ENCODE results near the gene PCDHGB4.
"Not testable (repeated sequence)": the region's sequence is repeated elsewhere in the genome, so short reads cannot be mapped to it uniquely, and the experiment has no call there.

The PCDHGB4 gene

DNA sequence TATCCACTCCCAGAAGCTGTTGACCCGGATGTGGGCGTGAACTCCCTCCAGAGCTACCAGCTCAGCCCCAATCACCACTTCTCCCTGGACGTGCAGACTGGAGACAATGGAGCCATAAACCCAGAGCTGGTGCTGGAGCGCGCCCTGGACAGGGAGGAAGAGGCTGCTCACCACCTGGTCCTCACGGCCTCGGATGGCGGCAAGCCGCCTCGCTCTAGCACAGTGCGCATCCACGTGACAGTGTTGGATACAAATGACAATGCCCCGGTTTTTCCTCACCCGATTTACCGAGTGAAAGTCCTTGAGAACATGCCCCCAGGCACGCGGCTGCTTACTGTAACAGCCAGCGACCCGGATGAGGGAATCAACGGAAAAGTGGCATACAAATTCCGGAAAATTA lies 5.8 kb downstream of the PCDHGB4 start:
- Histone ChIP-seq H3K79me2 (ENCODE audit: control insufficient read depth, low read length) (peaks cover 7% of the 10 kb centered on the region), H3K9me3 (ENCODE audit: control insufficient read depth, insufficient read depth, low read length) (peaks cover 36% of the 10 kb centered on the region), H3K4me3 (ENCODE audit: low read length) (no peak overlapping the region), H3K9me2 (replicated peaks; ENCODE audit: control insufficient read depth, low read length) (no peaks in the 10 kb centered on the region), H3K36me3 (ENCODE audit: control insufficient read depth, low read length) (peaks cover 41% of the 10 kb centered on the region), H3F3A (ENCODE audit: control insufficient read depth, insufficient read depth) (peaks cover 2% of the 10 kb centered on the region; the same call in 1 of the 2 replicates), H3K27me3 (ENCODE audit: control insufficient read depth, low read length) (no peaks in the 10 kb centered on the region), H4K20me1 (ENCODE audit: control insufficient read depth, insufficient read depth, low read depth, low read length) (no peaks in the 10 kb centered on the region), H3K4me2 (ENCODE audit: low read length) (no peak overlapping the region), H3K4me1 (ENCODE audit: control insufficient read depth, low read length) (no peaks in the 10 kb centered on the region), H3K27ac (ENCODE audit: low read depth, low read length) (no peak overlapping the region)
- TF ChIP-seq EZH2phosphoT487 (IDR thresholded peaks at IDR 0.05; ENCODE audit: borderline replicate concordance, low read length) = no peak
- TF ChIP-seq, protein P1, sequence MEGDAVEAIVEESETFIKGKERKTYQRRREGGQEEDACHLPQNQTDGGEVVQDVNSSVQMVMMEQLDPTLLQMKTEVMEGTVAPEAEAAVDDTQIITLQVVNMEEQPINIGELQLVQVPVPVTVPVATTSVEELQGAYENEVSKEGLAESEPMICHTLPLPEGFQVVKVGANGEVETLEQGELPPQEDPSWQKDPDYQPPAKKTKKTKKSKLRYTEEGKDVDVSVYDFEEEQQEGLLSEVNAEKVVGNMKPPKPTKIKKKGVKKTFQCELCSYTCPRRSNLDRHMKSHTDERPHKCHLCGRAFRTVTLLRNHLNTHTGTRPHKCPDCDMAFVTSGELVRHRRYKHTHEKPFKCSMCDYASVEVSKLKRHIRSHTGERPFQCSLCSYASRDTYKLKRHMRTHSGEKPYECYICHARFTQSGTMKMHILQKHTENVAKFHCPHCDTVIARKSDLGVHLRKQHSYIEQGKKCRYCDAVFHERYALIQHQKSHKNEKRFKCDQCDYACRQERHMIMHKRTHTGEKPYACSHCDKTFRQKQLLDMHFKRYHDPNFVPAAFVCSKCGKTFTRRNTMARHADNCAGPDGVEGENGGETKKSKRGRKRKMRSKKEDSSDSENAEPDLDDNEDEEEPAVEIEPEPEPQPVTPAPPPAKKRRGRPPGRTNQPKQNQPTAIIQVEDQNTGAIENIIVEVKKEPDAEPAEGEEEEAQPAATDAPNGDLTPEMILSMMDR (IDR thresholded peaks at IDR 0.05; ENCODE audit: low read depth, low read length, poor library complexity, severe bottlenecking) = no peak

- not testable (repeated sequence) for H3K79me2 ChIP-seq (ENCODE audit: control insufficient read depth, low read length); H3K27ac ChIP-seq (ENCODE audit: low read depth, low read length); H3K4me2 ChIP-seq (ENCODE audit: low read length); H3K4me1 ChIP-seq (ENCODE audit: control insufficient read depth, low read length); H3F3A ChIP-seq (ENCODE audit: control insufficient read depth, insufficient read depth); H3K9me2 ChIP-seq (replicated peaks; ENCODE audit: control insufficient read depth, low read length); H3K27me3 ChIP-seq (ENCODE audit: control insufficient read depth, low read length); H4K20me1 ChIP-seq (ENCODE audit: control insufficient read depth, insufficient read depth, low read depth, low read length); H3K4me3 ChIP-seq (ENCODE audit: low read length)
- H3K36me3 ChIP-seq (ENCODE audit: control insufficient read depth, low read length) = peaks cover 41% of the 10 kb centered on the region
- peaks cover 34% of the 10 kb centered on the region for H3K9me3 ChIP-seq (ENCODE audit: control insufficient read depth, insufficient read depth, low read length)
Observed at GRCh38 chr5:141394401-141395187, 7.1 kb downstream of the PCDHGB4 start.

- H3K27ac ChIP-seq (ENCODE audit: low read depth, low read length); H3K4me1 ChIP-seq (ENCODE audit: control insufficient read depth, low read length); H3F3A ChIP-seq (ENCODE audit: control insufficient read depth, insufficient read depth); H3K9me2 ChIP-seq (replicated peaks; ENCODE audit: control insufficient read depth, low read length); H3K4me2 ChIP-seq (ENCODE audit: low read length); H4K20me1 ChIP-seq (ENCODE audit: control insufficient read depth, insufficient read depth, low read depth, low read length); H3K27me3 ChIP-seq (ENCODE audit: control insufficient read depth, low read length): not testable (repeated sequence)
- peak within 1 kb of the TSS; percentile 58 for H3K4me3 ChIP-seq (ENCODE audit: low read length)
- peaks cover 48% of the 10 kb centered on the region for H3K9me3 ChIP-seq (ENCODE audit: control insufficient read depth, insufficient read depth, low read length)
- peaks cover 16% of the 10 kb centered on the region for H3K79me2 ChIP-seq (ENCODE audit: control insufficient read depth, low read length)
- H3K36me3 ChIP-seq (ENCODE audit: control insufficient read depth, low read length) = peaks cover 41% of the 10 kb centered on the region
- TF ChIP-seq, protein P1 (IDR thresholded peaks at IDR 0.05; ENCODE audit: low read depth, low read length, poor library complexity, severe bottlenecking) = peak; percentile 43
Observed at GRCh38 chr5:141397756-141398551, 10.5 kb downstream of the PCDHGB4 start, which contains the start of gene PCDHGB5. TSS of gene PCDHGB5 (plus strand) at chr5:141397947. CDS start at chr5:141398128, 181 bp downstream.

DNA sequence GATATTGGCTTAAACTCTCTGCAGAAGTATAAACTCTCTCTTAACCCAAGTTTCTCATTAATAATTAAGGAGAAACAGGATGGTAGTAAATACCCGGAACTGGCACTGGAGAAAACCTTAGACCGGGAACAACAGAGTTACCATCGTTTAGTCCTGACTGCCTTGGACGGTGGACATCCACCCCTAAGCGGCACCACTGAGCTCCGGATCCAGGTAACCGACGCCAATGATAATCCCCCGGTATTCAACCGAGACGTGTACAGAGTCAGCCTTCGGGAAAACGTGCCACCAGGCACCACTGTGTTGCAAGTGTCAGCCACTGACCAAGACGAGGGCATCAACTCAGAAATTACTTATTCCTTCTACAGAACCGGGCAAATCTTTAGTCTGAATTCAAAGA lies 11.1 kb downstream of the PCDHGB4 start:
- Histone ChIP-seq H3F3A (ENCODE audit: control insufficient read depth, insufficient read depth) (no peaks in the 10 kb centered on the region; the same call in 1 of the 2 replicates), H3K4me3 (ENCODE audit: low read length) (peak overlapping the region; percentile 24; the same call in 1 of the 2 replicates), H3K36me3 (ENCODE audit: control insufficient read depth, low read length) (peaks cover 36% of the 10 kb centered on the region), H3K9me3 (ENCODE audit: control insufficient read depth, insufficient read depth, low read length) (peaks cover 44% of the 10 kb centered on the region), H3K9me2 (replicated peaks; ENCODE audit: control insufficient read depth, low read length) (no peaks in the 10 kb centered on the region), H3K79me2 (ENCODE audit: control insufficient read depth, low read length) (peaks cover 16% of the 10 kb centered on the region), H3K4me2 (ENCODE audit: low read length) (no peak overlapping the region), H3K4me1 (ENCODE audit: control insufficient read depth, low read length) (no peaks in the 10 kb centered on the region), H3K27ac (ENCODE audit: low read depth, low read length) (no peak overlapping the region), H3K27me3 (ENCODE audit: control insufficient read depth, low read length) (no peaks in the 10 kb centered on the region), H4K20me1 (ENCODE audit: control insufficient read depth, insufficient read depth, low read depth, low read length) (no peaks in the 10 kb centered on the region)
- TF ChIP-seq EZH2phosphoT487 (IDR thresholded peaks at IDR 0.05; ENCODE audit: borderline replicate concordance, low read length) = no peak
- TF ChIP-seq, protein P1 (IDR thresholded peaks at IDR 0.05; ENCODE audit: low read depth, low read length, poor library complexity, severe bottlenecking) = no peak

Data from DOHH2 (cell line).